MM.1S (cell line): ENCODE measurements around the gene TMEM175.

Experiments used
- CTCF ChIP-seq: fragments of 300-600 bp; sonication (generic); IDR thresholded peaks from 2 replicates; pipeline ENCODE4 v1.5.1; 2016; ENCODE audit warnings: antibody characterized with exemption, low read length, mixed read lengths
- EZH2phosphoT487 ChIP-seq: fragments of 300-600 bp; sonication (generic); IDR thresholded peaks from 2 replicates; pipeline ENCODE4 v1.6.1; 2018; ENCODE audit warnings: antibody characterized with exemption, low read length

- TF ChIP-seq CTCF (no peak), EZH2phosphoT487 (no peak)
Measured at GRCh38 chr4:907691-908425, 24.4 kb upstream of the TMEM175 start.
